HG03457 (cell line): ENCODE measurements around the gene TMEM164.

ENCODE experiments used
- ATAC-seq: cut with Tn5 transposase; IDR thresholded peaks from one replicate; pipeline ENCODE4 v1.9.1; 2021; ENCODE audit warnings: moderate number of reproducible peaks; ENCODE audit not compliant: unreplicated experiment

The TMEM164 gene

GRCh38 chrX:110188701-110189558 is 186.0 kb downstream of the TMEM164 start:
- no peak for ATAC-seq

DNA sequence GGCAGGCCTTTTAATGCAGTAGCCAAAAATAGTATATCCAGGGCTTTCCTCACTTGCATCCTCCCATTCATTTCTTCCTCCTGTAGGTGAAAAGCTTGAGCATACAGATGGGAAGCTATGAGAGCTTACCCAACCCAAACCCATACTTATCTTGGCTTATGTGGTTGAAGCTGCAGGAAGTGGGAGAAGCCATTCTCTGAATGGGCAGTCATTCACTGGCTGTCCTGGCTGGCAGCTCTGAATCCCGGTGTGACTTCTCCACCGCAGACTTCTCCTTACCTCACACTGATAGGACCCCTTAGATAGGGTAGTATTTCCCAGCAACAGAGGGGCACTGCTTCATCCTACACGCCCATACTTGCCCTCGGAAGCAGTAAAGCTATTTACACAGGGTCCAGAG is 189.6 kb downstream of the TMEM164 start:
- no peak for ATAC-seq

DNA sequence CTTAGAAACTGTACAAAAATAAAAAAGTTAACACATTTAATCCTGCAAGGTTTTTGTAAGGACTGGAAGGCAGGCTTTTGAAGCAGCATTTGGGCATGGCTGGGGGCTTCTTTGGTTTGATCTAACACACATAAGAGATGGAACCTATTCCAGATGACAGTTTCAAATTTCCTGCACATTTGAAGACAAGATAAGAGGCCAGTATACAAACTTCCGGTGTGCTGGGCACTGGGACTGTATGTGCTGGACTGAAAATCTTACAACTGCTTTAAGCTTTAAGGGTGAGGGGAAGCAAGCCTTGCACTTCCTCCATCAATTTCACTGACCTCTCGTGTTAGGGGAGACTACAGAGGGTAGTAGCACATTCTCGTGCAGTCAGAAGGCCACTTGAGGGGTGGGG is 192.1 kb downstream of the TMEM164 start:
- ATAC-seq = no peak

DNA sequence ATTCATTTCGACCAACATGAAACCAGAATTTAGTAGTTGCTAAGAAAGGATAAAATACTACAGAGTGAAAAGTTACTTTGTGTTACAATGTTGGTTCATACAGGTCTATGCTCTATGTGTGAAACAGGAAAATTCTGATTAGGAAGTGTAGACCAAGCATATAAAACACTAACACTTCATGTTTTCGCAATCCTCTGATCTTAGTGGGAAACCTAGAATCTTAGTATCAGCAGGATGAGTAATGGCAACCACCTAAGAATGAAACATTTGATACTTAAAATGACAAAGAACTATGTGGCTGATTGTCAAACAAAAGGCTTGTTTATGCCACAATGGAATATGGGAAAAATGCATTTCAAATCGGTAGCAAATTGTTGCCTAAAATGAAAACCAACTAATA is 198.9 kb downstream of the TMEM164 start:
- no peak for ATAC-seq

GRCh38 chrX:110204986-110205385 is 202.1 kb downstream of the TMEM164 start:
- no peak for ATAC-seq

- no peak for ATAC-seq
Observed at GRCh38 chrX:110208092-110208491, 205.2 kb downstream of the TMEM164 start.

- ATAC-seq = no peak
Observed at GRCh38 chrX:110210417-110211139, 207.7 kb downstream of the TMEM164 start.

DNA sequence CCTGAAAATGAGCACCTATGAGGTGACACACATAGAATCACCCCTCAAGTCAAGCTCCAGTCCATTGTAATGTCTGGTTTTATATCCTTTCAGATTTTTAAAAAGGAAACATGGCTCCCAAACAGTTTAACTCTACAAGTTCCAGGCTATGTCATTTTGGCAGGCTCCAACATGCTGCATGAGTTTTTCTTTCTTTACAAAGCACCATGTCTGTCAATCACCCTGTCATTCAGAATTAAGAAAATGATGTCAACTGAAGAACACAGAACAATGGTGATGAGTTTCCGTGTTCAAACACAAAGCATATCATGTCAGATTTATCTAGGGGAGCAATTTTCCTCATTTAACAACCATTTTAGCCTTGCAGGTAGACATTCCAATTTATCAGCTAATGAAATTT is 208.4 kb downstream of the TMEM164 start:
- ATAC-seq = no peak

DNA sequence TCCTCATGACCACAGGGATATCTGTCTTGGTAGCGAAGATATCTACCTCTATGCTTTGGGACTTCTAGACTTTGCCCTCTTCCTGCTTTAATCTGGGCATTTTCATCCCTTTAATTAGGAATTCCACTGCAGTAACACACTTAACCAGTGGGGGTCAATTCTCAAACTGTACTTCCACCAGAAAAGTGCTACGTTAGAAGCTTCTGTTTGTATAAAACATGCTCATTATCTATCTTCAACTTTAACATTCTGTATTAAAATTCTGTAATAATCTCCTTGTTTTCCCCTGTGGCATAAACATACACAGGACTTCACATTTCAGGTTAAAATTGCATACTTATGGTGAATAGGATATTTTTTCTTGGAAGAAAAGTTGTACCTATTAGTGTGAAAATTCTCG is 209.4 kb downstream of the TMEM164 start:
- ATAC-seq = no peak

DNA sequence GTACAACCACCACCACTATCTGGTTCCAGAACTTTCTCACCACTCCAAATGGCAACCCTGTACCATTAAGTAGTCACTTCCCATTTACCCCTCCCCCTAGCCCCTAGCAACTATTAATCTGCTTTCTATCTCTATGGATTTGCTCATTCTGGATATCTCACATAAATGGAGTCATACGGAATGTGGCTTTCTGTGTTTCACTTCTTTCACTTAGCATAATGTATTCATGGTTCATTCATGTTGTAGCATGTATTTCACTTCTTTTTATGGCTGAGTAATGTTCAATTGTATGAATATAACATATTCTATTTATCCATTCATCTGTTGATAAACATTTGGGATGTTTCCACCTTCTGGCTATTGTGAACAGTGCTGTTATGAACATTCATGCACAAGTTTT is 210.3 kb downstream of the TMEM164 start:
- no peak for ATAC-seq

DNA sequence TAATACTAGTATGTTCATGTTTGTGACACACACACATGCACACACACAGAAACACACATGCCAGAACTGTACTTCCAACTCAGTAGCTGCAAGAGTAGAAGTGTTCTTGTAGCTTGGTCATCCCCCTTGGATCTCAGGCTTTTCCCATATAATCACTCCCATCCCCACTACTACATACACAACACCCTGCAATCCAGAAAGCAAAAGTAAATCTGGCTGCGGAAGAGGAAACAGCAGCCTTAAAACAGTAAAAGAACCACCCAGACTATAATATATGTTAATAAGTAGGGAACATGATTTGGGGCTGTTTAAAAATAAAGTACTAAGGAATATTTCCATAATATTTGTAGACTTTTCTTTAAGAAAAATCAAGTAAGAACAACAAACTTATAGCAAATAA is 211.8 kb downstream of the TMEM164 start:
- ATAC-seq = no peak

GRCh38 chrX:110215411-110215810 is 212.5 kb downstream of the TMEM164 start:
- no peak for ATAC-seq

- ATAC-seq = no peak
Observed at GRCh38 chrX:110216027-110216426, 213.1 kb downstream of the TMEM164 start.

- ATAC-seq = no peak
Observed at GRCh38 chrX:110218591-110218990, 215.7 kb downstream of the TMEM164 start.

DNA sequence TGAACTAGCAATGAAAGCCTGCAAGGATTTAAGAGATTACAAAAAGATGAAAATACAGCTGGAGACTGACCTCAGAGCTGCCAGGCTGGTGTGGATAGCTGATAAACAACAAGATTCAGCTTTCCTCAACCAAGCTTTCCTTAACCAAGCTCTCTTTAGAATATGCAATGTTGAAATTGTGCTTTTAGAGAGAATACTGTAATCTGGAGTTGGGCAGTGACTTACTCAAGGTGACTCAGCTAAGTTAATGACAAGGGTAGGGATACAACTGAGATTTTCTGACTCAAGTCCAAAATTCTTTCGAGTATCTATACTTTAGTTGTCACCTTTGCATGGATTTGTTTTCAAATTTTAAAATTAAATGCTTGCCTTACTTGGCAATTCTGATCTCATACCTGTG is 217.0 kb downstream of the TMEM164 start:
- ATAC-seq = no peak

DNA sequence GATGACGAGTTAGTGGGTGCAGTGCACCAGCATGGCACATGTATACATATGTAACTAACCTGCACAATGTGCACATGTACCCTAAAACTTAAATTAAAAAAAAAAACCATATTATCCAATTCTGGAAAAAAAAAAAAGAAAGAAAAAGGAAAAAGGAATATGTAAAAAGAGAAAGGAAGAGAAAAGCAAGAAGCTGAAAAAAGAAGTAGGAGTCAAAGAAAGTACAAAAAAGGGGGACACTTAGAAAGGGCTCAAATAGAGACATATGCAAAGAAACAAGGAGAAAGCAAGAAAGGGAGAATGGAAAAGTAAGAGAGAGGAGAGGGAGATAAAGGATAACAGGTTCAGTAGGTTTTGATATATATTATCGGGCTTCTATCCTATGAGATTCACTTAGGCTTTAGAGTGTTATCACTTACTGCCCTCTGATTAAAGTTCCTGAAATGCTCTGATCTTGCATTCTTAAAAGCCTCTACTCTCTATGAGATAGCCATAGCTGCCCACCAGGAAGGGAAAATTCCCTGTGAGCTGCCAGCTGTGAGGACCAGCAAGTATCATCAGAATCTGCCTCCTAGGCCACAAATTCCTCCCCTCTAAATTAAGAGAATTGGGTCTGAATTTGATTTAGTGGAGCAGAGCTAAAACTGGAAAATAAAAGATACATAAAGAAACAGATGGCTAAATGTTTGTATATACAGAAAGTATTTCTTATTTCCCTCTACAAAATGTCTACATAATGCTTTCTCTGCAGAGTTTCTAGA is 219.8 kb downstream of the TMEM164 start:
- ATAC-seq = no peak

DNA sequence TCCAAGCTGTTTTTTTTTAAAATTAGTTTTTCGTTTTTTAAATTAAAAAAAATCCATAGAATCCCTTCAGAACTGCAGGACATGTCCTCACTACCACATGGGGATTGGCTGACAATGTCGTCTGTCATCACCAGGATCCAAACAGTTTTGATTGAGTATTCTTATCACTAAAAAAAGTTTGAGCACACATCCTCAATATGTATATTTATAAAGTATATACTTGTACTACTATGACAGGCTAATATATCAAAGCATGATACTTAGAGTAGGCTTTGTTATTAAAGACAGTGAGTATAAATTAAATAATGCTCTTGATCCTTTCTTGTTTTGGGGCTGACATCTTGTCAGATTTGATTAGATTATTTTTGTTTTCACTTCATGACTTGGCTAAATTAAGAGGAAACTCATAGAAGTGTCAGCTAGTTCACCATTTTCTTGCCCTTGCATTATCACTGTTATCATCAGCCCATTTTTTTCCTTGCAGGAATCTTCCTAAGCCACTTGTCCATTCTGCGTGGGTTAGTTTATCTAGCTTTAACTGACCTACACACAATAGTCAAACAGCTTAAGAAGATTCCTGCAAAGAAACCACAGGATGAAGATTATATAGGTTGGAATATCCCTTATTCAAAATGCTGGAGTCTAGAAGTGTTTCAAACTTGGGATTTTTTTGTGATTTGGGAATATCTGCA is 222.2 kb downstream of the TMEM164 start:
- no peak for ATAC-seq

- no peak for ATAC-seq
Observed at GRCh38 chrX:110226931-110227330, 224.0 kb downstream of the TMEM164 start.
